Gastrocnemius medialis (tissue), 4 donors: ENCODE results near the gene MYL4.
"Not testable (repeated sequence)": the region's sequence is repeated elsewhere in the genome, so short reads cannot be mapped to it uniquely, and the experiment has no call there.

Experiments
- POLR2A ChIP-seq, 2 donors: fragments of 450-650 bp; IDR thresholded peaks; one replicate each; pipeline ENCODE4 v1.6.1; 2017; ENCODE audit warnings: antibody characterized with exemption in 2 of 2, mild to moderate bottlenecking in 2 of 2, moderate library complexity in 2 of 2
- TF ChIP-seq, protein P1 (sequence below), 5 experiments: fragments of 450-650 bp in 3 of 5; fragments of 200-600 bp in 2 of 5; sonication (generic) in 2 of 5; IDR thresholded peaks in 4 of 5; conservative IDR thresholded peaks in 1 of 5; 1 replicate in 4 of 5; 2 replicates in 1 of 5; pipeline ENCODE4 v1.5.1; 2016 to 2019; ENCODE audit warnings: antibody characterized with exemption in 5 of 5, mild to moderate bottlenecking in 3 of 5, moderate library complexity in 3 of 5

DNA sequence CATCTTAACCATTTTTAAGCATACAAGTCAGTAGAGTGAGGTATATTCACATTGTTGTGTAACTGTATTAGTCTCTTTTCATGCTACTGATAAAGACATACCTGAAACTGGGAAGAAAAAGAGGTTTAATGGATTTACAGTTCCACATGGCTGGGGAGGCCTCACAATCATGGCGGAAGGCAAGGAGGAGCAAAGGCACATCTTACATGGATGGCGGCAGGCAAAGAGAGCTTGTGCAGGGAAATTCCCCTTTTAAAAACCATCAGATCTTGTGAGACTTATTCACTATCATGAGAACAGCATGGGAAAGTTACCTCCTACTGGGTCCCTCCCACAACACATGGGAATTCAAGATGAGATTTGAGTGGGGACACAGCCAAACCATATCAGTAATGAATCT lies 14.9 kb downstream of the MYL4 start:
- TF ChIP-seq, protein P1, sequence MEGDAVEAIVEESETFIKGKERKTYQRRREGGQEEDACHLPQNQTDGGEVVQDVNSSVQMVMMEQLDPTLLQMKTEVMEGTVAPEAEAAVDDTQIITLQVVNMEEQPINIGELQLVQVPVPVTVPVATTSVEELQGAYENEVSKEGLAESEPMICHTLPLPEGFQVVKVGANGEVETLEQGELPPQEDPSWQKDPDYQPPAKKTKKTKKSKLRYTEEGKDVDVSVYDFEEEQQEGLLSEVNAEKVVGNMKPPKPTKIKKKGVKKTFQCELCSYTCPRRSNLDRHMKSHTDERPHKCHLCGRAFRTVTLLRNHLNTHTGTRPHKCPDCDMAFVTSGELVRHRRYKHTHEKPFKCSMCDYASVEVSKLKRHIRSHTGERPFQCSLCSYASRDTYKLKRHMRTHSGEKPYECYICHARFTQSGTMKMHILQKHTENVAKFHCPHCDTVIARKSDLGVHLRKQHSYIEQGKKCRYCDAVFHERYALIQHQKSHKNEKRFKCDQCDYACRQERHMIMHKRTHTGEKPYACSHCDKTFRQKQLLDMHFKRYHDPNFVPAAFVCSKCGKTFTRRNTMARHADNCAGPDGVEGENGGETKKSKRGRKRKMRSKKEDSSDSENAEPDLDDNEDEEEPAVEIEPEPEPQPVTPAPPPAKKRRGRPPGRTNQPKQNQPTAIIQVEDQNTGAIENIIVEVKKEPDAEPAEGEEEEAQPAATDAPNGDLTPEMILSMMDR (IDR thresholded peaks at IDR 0.05 in 4 of 5, conservative IDR thresholded peaks at IDR 0.05 in 1 of 5): not testable (repeated sequence)
- not testable (repeated sequence) for TF ChIP-seq POLR2A (IDR thresholded peaks at IDR 0.05)
